Ishikawa (cell line): ENCODE data around the gene TUBA1A.

ENCODE experiments used
- NFIC ChIP-seq: IDR thresholded peaks from 2 replicates; pipeline ENCODE4 v1.6.1; 2012
- RAD21 ChIP-seq: IDR thresholded peaks from 2 replicates; pipeline ENCODE4 v1.6.1; 2012; ENCODE audit warnings: low read depth
- REST ChIP-seq: IDR thresholded peaks from 2 replicates; pipeline ENCODE4 v1.6.1; 2012; ENCODE audit warnings: low read depth, mild to moderate bottlenecking

DNA sequence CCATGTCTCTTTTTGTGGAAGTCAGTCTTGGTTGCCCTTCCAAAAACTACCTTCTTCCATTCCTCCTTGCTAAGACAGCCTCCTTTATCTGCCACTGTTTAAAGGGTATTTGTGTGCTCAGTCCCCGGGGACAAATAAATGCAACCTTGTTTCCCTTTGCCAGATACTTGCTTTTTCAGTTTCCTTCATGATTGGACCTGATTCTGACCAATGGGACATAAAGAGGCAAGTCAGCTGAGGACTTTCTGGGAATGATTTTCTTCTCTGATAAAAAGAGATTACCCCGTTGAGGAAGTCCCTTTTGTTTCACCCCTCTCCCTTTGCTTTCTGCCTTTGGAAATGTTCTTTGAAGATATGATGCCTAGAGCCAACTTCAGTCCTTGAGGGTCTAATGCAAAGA, 50.3 kb downstream of the TUBA1A start:
- TF ChIP-seq REST (no peak), RAD21 (no peak), NFIC (no peak)
